NAMALWA (cell line): ENCODE data around the gene LRIG1.

ENCODE experiments used
- DNase-seq: peaks from one replicate; pipeline ENCODE4 v3.0.0-alpha.2; 2015; ENCODE audit warnings: low spot score

The LRIG1 gene

DNA sequence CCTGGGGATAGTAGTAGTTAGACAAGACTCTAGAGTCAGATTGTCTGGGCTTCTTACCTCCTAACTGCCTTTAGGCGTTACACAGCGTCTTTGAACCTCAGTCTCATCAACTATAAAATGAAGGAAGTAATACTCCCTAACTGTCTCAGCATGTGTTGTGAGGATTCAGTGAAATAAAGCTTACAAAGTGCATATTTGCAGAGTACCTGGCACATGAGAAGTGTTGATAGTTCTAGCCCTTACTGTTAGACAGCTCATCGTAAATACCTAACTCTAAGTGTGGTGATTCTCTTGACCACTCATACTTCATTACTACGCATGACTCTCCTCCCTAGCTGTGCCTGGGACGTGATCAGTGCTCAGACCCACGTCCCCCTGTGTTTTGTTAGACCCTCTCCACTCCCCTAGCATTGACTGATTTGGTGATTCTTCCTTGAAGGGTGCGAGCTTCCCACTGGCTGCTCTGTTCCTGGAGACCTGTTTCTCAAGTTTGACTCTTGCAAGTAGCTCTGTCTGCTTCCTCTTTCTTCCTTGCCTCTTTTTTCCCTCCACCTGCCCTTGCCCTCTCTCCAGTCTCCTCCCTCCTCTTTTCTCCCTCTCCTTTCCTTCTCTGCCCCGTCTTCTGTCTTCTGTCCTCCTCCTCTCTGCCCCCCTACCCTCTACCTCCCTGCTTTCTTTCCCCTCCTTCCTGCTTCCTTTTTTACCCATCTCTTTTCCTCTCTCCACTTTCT lies 155.8 kb downstream of the LRIG1 start:
- no peak for DNase-seq

DNA sequence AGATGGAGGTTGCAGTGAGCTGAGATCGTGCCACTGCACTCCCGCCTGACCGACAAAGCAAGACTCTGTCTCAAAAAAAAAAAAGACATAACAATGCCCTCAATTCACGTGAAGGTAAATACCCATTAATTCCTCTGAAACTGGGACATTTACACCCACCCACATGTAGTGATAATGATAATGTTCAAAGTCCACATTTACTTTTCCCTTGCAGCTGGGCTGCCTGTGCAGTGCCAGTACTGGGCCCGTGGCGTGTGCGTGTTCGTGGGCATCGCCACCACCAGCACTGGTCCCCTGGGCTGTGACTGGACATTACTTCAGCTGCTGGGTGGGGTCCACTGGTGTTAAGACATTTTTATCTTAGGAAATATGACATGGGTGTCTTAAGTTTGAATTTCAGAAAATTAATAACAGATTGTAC lies 156.4 kb downstream of the LRIG1 start:
- DNase-seq = no peak

- DNase-seq = no peak
Measured at GRCh38 chr3:66342717-66343356, 158.0 kb downstream of the LRIG1 start.

DNA sequence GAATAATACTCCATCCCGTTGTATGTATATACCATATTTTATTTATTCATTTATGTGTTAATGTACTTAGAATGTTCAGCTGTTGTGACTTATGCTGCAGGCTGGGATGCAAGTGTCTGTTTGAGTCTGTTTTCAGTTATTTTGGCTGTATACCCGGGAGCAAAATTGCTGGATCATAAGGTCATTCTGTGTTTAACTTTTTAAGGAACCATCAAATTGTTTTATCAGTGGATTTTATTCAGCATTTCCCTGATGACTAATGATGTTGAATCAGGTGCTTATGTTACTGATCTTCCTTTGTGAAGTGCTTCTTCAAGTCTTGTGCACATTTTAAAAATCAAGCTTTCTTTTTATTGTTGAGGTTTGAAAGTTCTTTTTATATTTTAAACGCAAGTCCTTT lies 161.9 kb downstream of the LRIG1 start:
- DNase-seq = no peak

- DNase-seq = no peak
Measured at GRCh38 chr3:66336333-66336766, 164.5 kb downstream of the LRIG1 start.

DNA sequence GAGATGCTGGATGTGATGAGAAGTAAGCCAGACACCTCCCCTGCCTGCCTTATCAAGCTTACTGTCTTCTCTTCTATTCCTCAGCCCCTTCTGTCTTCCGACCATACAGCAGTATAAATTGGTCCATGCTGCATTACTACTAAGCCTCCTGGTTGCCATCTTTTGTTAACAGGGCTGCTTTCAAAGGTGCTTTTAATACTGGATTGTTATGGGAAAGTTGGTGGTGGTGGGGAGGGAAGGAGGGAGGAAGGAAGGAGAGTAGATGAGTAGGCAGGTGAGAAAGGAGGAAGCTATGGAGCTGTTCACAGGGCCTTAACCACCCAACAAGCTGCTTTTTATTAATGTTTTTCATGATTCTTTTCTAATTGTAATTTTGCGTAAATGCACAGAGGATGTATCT lies 165.2 kb downstream of the LRIG1 start:
- no peak for DNase-seq
